GM21381 (cell line): ENCODE measurements around the gene MAP3K5.
"Not testable (repeated sequence)": the region's sequence is repeated elsewhere in the genome, so short reads cannot be mapped to it uniquely, and the experiment has no call there.

Experiments used
- ATAC-seq: cut with Tn5 transposase; IDR thresholded peaks from one replicate; pipeline ENCODE4 v1.9.1; 2021; ENCODE audit warnings: mild to moderate bottlenecking, moderate library complexity; ENCODE audit not compliant: unreplicated experiment

MAP3K5 gene

DNA sequence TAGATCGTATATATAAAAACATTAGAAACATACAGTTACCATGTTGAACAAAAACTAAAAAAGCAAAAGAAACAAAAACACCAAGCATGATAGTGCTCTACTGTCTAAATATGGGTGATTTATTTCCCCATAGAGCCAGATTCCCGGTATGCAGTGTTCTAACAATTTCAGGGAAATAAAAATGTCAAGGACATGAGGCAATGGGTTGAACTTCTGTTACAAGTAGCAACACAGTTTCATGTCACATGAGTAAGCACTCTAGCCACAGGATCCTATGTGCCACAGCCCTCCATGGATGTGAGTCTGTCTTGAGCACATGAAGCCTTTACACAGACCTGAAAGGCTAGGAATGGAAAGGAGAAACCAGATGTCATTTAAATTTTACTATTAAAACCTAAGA lies 96.0 kb downstream of the MAP3K5 start:
- no peak for ATAC-seq

GRCh38 chr6:136695412-136695811 lies 96.9 kb downstream of the MAP3K5 start:
- ATAC-seq: no peak

DNA sequence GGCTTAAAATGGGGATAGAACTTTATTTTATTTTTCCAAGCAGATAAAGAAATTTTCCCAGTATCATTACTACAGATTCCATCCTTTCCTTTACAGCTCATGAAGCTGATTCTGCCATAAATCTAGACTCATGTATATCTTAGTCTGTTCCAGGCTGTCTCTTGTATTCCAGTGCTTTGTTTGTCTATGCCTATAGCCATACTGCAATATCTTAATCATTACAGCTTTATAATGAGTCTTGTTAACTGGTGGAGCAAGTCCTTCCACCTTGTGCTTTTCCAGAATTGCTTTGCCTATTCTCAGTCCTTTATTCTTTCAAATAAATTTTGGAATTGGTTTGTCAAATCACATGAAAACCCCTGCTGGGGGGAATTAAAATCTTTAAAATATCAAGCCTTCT lies 99.2 kb downstream of the MAP3K5 start:
- no peak for ATAC-seq

DNA sequence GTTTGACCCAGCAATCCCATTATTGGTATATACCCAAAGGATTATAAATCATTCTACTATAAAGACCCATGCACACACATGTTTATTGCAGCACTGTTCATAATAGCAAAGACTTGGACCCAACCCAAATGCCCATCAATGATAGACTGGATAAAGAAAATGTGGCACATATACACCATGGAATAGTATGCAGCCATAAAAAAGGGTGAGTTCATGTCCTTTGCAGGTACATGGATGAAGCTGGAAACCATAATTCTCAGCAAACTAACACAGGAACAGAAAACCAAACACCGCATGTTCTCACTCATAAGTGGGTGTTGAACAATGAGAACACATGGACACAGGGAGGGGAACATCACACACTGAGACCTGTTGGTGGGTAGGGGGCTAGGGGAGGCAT lies 104.4 kb downstream of the MAP3K5 start:
- not testable (repeated sequence) for ATAC-seq

DNA sequence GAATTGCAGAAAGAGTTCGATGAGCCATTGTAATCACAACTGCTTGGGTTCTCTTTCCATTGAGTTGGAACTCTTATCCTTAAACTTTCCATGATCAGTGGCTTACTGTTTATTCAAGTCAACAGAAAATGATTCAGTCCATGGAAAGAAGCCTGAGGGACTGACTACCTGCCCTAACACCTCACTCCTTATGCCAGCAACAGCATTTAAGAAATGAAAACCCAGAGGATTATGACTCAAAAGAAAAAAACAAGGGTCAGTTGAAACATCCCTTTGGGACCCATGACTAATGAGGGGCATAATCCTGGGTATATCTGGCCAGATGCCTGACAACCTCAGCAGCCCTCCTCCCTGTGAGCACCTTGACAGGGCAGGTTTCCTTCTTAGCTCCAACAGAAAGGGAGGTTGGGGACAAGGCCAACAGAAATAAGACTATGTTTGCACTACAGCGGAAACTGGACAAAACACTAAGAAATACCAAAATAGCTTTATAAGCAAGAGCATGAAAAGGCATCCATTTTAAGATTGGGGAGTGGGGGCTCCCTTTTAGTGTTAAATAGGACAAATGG lies 106.7 kb downstream of the MAP3K5 start:
- no peak for ATAC-seq

GRCh38 chr6:136684466-136684865 lies 107.8 kb downstream of the MAP3K5 start:
- ATAC-seq: no peak

DNA sequence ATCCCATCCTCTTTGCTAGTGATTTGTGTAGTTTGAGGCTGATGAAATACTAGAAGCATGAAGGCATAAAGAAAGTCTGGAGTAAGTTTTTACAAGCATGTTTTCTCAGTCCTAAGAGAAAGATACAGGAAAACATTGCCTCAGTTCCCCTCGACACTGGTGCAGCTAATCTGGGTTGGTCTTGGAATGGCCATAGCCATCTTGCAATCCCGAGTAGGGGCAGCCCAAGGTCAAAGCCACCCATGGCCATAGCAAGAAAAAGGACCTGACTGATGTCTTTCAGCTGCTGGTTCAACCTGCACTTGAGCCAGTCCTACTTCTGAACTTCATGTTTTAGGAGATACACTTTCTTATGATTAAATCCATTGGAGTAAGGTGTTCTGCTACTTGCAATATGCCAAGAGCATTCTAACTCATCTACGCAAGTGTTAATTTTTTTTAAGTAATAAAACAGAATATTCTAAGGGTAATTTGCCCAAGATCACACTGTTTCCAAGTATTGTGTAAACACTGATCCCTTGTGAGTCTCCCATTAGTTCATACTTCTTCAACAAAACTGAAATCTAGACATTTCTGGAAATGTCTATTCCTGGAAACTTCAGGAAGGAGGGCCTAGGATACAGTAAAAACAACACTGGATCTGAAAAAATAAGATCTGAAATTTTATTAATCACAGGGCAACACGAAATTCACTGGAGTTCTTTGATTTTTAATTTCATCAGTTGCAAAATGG lies 108.9 kb downstream of the MAP3K5 start:
- ATAC-seq: no peak

DNA sequence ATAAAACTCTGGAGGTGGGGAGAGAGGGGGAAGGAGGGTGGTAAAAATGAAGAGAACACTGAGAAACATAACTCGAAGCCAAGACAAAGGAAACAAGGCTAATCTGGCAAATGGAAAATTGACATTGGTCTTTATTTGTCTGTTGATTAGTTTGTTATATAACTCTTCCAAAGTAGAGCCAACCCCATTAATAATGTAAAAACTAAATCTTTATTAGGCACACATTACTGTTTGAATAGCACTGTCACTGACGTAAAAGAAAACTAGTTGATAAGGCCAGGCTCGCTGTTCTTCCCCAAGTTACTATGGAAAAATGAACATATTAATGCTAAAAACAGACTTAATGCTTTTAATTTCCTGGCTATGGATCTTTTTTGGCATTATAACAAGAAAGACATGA lies 110.0 kb downstream of the MAP3K5 start:
- no peak for ATAC-seq

GRCh38 chr6:136677822-136678221 lies 114.5 kb downstream of the MAP3K5 start:
- no peak for ATAC-seq

DNA sequence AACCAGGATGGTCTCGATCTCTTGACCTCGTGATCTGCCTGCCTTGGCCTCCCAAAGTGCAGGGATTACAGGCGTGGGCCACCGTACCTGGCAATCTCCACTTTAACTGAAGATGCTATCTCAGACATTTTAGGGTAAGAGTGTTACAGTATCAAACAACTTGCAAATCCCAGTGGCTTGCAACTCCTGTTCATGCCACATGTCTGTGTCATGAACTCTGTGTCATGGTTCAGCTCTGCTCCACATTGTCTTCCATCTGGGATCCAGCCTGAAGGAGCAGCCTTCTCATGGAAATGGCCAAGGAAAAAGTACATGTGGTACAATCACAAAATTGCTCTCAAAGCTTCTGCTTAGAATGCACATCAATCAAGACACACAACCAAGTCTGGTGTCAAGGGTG lies 114.9 kb downstream of the MAP3K5 start:
- no peak for ATAC-seq

- no peak for ATAC-seq
Observed at GRCh38 chr6:136676075-136676474, 116.2 kb downstream of the MAP3K5 start.

- ATAC-seq: no peak
Observed at GRCh38 chr6:136673571-136673970, 118.7 kb downstream of the MAP3K5 start.

DNA sequence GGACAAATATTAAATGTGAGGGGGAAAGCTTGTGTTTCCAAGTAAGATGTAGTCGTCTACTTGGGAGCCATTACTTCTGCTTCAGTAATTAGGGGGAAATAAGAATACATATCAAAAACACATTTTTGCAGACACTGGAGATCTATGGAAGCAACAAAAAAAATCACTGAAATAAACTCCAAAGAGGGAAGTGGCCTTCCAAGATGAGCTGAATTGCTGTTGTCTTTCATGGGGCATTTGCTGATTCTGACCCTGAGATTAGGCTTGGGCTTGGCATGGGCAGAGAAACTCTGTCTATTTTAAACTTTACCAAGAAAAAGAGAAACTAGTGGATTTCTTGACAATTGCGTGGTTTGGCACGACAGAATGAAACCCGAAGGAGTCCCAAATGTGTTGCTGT lies 120.1 kb downstream of the MAP3K5 start:
- ATAC-seq: no peak

GRCh38 chr6:136669299-136669699 lies 123.0 kb downstream of the MAP3K5 start:
- no peak for ATAC-seq

DNA sequence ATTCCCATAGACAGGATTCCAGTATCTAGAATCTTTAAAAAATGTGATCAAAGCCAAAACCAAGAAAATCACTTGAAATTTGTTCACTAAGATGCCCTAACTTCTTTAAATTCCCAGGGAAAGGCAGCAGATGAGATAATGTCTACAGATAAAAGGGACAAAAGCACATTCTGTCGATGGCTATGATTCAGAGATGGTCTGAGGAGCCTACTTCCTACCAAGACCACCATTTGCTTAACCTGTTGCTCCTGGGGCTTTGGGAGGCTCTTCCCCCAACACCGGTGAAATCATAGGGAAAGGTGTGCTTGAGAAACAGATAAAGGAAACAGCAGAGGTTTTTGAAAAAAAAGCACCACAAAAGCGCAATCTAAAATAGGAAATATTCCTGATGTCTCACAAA lies 123.7 kb downstream of the MAP3K5 start:
- ATAC-seq: no peak

DNA sequence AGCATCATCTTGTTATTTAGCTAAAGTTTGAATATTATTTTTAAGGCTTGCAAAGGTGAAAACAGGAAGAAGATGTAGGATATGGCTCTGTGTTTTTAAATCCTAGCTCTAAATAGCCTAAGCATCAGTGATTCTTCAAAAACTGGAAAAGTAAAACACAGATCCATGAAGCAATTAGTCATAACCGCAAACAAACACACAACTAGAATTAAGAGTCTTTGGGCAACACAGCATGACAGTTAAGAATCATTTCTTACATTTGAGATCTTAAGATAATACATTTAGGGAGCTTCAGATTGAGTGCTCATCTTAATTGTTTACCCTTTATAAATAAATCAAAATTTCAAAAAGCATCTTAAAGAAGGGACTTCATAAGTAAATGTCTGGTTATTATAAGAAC lies 126.2 kb downstream of the MAP3K5 start:
- no peak for ATAC-seq

GRCh38 chr6:136662347-136663237 lies 129.7 kb downstream of the MAP3K5 start:
- ATAC-seq: no peak

- no peak for ATAC-seq
Observed at GRCh38 chr6:136660727-136661126, 131.6 kb downstream of the MAP3K5 start.

- ATAC-seq: no peak
Observed at GRCh38 chr6:136659991-136660499, 132.2 kb downstream of the MAP3K5 start.

DNA sequence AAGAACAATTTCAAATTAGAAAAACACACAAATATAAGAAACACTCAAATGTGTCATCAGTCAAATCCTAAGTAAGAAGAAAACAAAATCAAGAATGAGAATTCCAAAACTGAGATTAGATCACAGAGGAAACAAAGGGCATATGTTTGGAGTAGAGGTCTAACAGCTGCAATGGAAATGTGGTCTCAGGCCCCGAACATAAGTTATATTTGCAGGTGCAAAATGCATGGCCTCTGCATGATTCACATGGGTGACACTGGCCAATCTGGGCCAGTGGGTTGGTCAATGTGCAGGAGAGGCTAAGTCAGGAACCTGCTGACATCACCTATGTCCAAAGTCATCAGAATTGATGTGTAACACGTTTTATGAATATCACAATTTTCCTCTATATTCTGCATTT lies 133.6 kb downstream of the MAP3K5 start:
- no peak for ATAC-seq

DNA sequence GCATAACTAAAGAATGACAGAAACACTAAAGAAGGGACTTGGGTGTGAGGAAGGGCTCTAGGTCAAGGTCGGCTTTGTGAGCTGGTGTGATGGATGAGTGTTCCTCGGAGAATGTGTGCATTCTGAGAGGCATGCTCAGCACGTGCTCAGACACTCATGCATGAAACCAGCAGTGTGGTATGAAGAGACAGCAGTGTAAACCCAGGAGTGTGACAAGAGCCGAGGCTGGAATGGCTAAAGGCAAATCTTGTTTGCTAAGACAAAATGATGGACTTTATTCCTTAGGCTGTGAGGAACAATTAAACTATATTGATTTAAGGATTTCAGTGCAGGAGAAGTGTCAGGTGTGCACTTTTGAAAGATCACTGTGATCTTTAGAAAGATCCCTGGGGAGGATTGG lies 134.6 kb downstream of the MAP3K5 start:
- ATAC-seq: no peak

DNA sequence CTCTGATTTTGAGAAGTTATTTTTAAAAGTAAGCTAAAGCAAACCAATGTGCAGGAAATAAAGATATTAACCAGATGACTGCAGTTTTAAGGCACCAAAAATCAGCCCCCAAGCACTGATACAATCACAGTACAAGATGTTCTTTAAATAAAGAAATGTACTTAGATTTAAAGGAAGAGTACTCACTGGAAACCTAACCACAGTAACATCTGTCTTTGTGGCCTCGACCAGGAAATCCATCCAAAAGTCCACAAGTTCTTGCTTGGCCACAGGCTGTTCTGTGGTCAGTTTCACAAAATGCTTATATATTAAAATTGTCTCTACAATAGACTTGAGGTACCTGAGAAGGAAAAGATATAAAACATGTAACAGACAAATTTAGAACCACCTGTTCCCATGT lies 136.2 kb downstream of the MAP3K5 start:
- no peak for ATAC-seq
